WTC11 (cell line): ENCODE data around the gene OR2W1.

Source experiments
- SMAD3 ChIP-seq: sonication (generic); formaldehyde crosslinking; IDR thresholded peaks from 2 replicates; pipeline ENCODE4 v1.8.0; 2022; ENCODE audit warnings: missing genetic modification reagents, mild to moderate bottlenecking, borderline replicate concordance
- SP1 ChIP-seq: sonication (generic); formaldehyde crosslinking; conservative IDR thresholded peaks from 2 replicates; pipeline ENCODE4 v1.8.1; 2022; ENCODE audit warnings: missing genetic modification reagents

DNA sequence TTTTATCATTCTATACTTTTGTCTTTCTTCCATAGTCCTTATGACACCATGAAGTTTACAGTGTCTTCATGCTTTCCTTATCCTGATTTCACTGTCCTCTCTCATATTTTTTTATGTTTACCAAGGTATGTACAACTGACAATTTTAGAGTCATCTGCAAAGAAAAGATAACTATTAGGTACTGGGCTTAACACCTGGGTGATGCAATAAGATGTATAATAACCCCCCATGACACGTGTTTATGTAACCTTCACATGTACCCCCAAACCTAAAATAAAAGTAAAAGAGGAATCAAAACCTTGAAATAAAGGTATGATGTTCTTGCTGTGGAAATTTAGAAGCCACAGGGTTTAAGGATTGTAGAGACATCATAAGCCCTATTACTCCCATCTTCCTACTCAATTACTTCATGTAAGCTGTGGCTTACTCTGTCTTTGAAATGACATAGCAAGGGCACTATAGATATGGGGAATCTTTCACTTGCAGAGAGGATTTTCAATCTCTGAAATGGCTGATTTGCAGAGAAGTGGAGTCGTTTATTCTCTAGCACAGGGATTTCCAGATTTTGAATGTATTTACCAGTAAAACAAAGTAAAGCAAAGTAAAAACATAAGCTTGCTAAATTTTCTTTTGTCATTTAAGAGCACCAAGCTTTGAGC lies 18.9 kb downstream of the OR2W1 start:
- TF ChIP-seq SMAD3 (CRISPR knock-in tag), result no peak
- no peak for TF ChIP-seq SP1 (CRISPR knock-in tag)
